Liver (tissue), 9 donors: ENCODE data around the gene IL1RAP. TPM values are rescaled to one million over a fixed set of nuclear protein-coding genes. Genes with fewer than 3 reads are reported as not detected.

Source experiments
- DNase-seq: peaks from one replicate; pipeline ENCODE4 v3.0.0-alpha.2; 2017; ENCODE audit warnings: low spot score
- H3K27ac ChIP-seq, 2 donors: one replicate each; pipeline ENCODE4 v1.7.0; 2013; ENCODE audit warnings: inconsistent platforms in 2 of 2, low read length in 2 of 2, control low read depth in 1 of 2, low read depth in 1 of 2, mild to moderate bottlenecking in 1 of 2
- H3K27me3 ChIP-seq, 4 donors: one replicate each; pipeline versions ENCODE4 v1.6.1 to v1.7.0; 2013; ENCODE audit warnings: low read length in 3 of 4, inconsistent platforms in 1 of 4, mild to moderate bottlenecking in 1 of 4, moderate library complexity in 1 of 4; ENCODE audit not compliant: control insufficient read depth in 4 of 4, insufficient read depth in 4 of 4
- H3K36me3 ChIP-seq, 4 donors: one replicate each; pipeline versions ENCODE4 v1.6.1 to v1.7.0; 2013; ENCODE audit warnings: low read length in 3 of 4, mild to moderate bottlenecking in 3 of 4, low read depth in 1 of 4, moderate library complexity in 1 of 4; ENCODE audit not compliant: control insufficient read depth in 4 of 4, insufficient read depth in 3 of 4
- H3K4me1 ChIP-seq, 4 donors: one replicate each; pipeline versions ENCODE4 v1.6.1 to v1.7.0; 2013; ENCODE audit warnings: low read length in 3 of 4, mild to moderate bottlenecking in 3 of 4, moderate library complexity in 1 of 4; ENCODE audit not compliant: control insufficient read depth in 4 of 4, insufficient read depth in 4 of 4
- H3K4me3 ChIP-seq, 3 donors: one replicate each; pipeline versions ENCODE4 v1.6.1 to v1.7.0; 2013; ENCODE audit warnings: low read length in 3 of 3, control low read depth in 1 of 3, low read depth in 1 of 3, mild to moderate bottlenecking in 1 of 3
- H3K9ac ChIP-seq, 2 donors: one replicate each; pipeline ENCODE4 v1.7.0; 2013; ENCODE audit warnings: low read length in 2 of 2, mild to moderate bottlenecking in 2 of 2, moderate library complexity in 2 of 2, control low read depth in 1 of 2, low read depth in 1 of 2
- H3K9me3 ChIP-seq, 4 donors: one replicate each; pipeline versions ENCODE4 v1.6.1 to v1.7.0; 2013; ENCODE audit warnings: low read length in 3 of 4; ENCODE audit not compliant: control insufficient read depth in 4 of 4
- EGR1 ChIP-seq, 2 donors: IDR thresholded peaks; 2 replicates each; pipeline ENCODE4 v1.6.1; 2016 to 2018; ENCODE audit warnings: antibody characterized with exemption in 2 of 2, low read depth in 2 of 2
- FOXA1 ChIP-seq: IDR thresholded peaks from 2 replicates; pipeline ENCODE4 v1.6.1; 2016; ENCODE audit warnings: antibody characterized with exemption
- FOXA2 ChIP-seq: IDR thresholded peaks from 2 replicates; pipeline ENCODE4 v1.6.1; 2016; ENCODE audit warnings: antibody characterized with exemption
- GABPA ChIP-seq, 2 donors: IDR thresholded peaks in 1 of 2; conservative IDR thresholded peaks in 1 of 2; 2 replicates each; pipeline ENCODE4 v1.6.1; 2016; ENCODE audit warnings: antibody characterized with exemption in 2 of 2, mild to moderate bottlenecking in 1 of 2, moderate library complexity in 1 of 2
- HNF4A ChIP-seq, 2 donors: conservative IDR thresholded peaks; 2 replicates each; pipeline ENCODE4 v1.6.1; 2016; ENCODE audit warnings: antibody characterized with exemption in 2 of 2, mild to moderate bottlenecking in 2 of 2
- HNF4G ChIP-seq: IDR thresholded peaks from 2 replicates; pipeline ENCODE4 v1.6.1; 2016; ENCODE audit warnings: antibody characterized with exemption
- JUND ChIP-seq, 2 donors: IDR thresholded peaks; 2 replicates each; pipeline ENCODE4 v1.6.1; 2016; ENCODE audit warnings: antibody characterized with exemption in 2 of 2
- NR2F2 ChIP-seq: IDR thresholded peaks from 2 replicates; pipeline ENCODE4 v1.6.1; 2016; ENCODE audit warnings: antibody characterized with exemption
- RAD21 ChIP-seq, 2 donors: IDR thresholded peaks; 2 replicates each; pipeline ENCODE4 v1.6.1; 2016; ENCODE audit warnings: antibody characterized with exemption in 2 of 2, mild to moderate bottlenecking in 2 of 2
- RXRA ChIP-seq, 2 donors: IDR thresholded peaks; 2 replicates each; pipeline ENCODE4 v1.6.1; 2017 to 2018; ENCODE audit warnings: antibody characterized with exemption in 2 of 2, mild to moderate bottlenecking in 1 of 2
- SP1 ChIP-seq: IDR thresholded peaks from 2 replicates; pipeline ENCODE4 v1.6.1; 2018; ENCODE audit warnings: antibody characterized with exemption, mild to moderate bottlenecking
- TAF1 ChIP-seq: conservative IDR thresholded peaks from 2 replicates; pipeline ENCODE4 v1.6.1; 2016; ENCODE audit warnings: antibody characterized with exemption, mild to moderate bottlenecking
- YY1 ChIP-seq: IDR thresholded peaks from 2 replicates; pipeline ENCODE4 v1.6.1; 2016; ENCODE audit warnings: antibody characterized with exemption, mild to moderate bottlenecking
- WGBS: extraction: QIAGEN DNeasy Blood & Tissue Kit; methylation state at CpG from one replicate; pipeline ENCODE4 v1.1.7; 2013; 5-methylcytosine and 5-hydroxymethylcytosine counted together
- polyA plus RNA-seq, 2 donors: library from polyadenylated mRNA; stranded (reverse) in 1 of 2; unstranded in 1 of 2; fragments of 200-250 nt in 1 of 2; fragments of >200 nt in 1 of 2; fragmentation: Nextera tagmentation in 1 of 2; extraction: Ambion mirVana in 1 of 2; gene quantifications; one replicate each; pipeline versions ENCODE4 v1.2.1 to v1.2.3, GENCODE V29; 2013 to 2015
- total RNA-seq, 2 donors: library from RNA; depleted of rRNA; stranded (reverse); fragments of >200 nt; gene quantifications; one replicate each; pipeline ENCODE4 v1.2.3, GENCODE V29; 2014
- TF ChIP-seq, protein P1 (sequence below): IDR thresholded peaks from 2 replicates; pipeline ENCODE4 v1.6.1; 2016; ENCODE audit warnings: antibody characterized with exemption
- TF ChIP-seq, protein P2 (sequence below): IDR thresholded peaks from 2 replicates; pipeline ENCODE4 v1.6.1; 2016; ENCODE audit warnings: antibody characterized with exemption, mild to moderate bottlenecking
- TF ChIP-seq, protein P3 (sequence below): fragments of 150-350 bp; IDR thresholded peaks from 2 replicates; pipeline ENCODE4 v1.5.1; 2017; ENCODE audit warnings: improper control_type of control experiment, low read depth, low read length; ENCODE audit not compliant: missing input control
- TF ChIP-seq, protein P4 (sequence below): IDR thresholded peaks from 2 replicates; pipeline ENCODE4 v1.6.1; 2016; ENCODE audit warnings: antibody characterized with exemption
- donor health status: healthy.
- donor health status: healthy.
- donor health status: healthy.
- donor health status: healthy.
- donor health status: healthy.

Gene IL1RAP
- total and polyA plus RNA-seq, 4 donors = 53.7 to 230 (median 71.6) TPM

DNA sequence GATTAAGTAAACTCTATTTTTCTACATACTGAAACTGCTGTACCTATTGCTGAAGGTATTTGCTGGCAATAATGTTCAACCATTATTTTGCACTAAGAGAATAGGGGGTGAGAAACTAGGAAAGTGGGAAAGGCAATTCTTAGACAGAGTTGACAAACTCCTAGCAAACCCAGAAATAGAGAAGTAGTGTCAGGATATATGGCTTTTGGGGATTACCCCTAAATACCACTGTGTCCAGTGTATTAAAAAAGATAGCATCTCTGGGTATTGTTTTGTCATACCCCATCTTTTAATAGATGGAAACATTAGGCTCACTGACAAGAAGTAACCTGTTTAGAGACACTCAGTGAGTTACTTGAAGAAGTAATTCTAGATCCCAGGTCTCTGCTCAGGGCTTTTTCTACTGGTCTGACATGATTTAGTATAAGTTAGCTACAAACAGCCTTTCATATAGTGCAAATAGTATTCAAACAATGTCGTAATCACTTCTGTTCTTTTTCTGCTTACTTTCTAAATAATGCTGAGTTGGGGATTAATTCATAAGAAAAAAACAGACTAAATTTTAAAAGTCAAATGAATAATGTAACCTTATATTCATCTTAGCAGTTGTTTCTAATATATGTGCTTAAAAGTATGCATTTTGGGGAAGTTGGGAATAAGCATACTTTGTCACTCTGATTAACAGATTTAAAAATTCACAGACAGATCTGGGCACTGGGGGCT is 107.2 kb downstream of the IL1RAP start:
- H3K36me3 ChIP-seq = peaks cover 9 to 44% (median 26%) of the 10 kb centered on the region in 4 donors
- H3K9ac ChIP-seq = no peak overlapping the region
- H3K4me1 ChIP-seq = peaks cover 1 to 40% (median 29%) of the 10 kb centered on the region in 4 donors
- no peaks in the 10 kb centered on the region for H3K9me3 ChIP-seq
- no peak overlapping the region for H3K27ac ChIP-seq
- WGBS = 48% methylated on average over 1 of the region's 1 CpG
- no peak for DNase-seq
- no peaks in the 10 kb centered on the region for H3K27me3 ChIP-seq
- no peak overlapping the region for H3K4me3 ChIP-seq
- TF ChIP-seq, protein P1, sequence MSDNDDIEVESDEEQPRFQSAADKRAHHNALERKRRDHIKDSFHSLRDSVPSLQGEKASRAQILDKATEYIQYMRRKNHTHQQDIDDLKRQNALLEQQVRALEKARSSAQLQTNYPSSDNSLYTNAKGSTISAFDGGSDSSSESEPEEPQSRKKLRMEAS = no peak
- no peak for TF ChIP-seq SP1
- TF ChIP-seq, protein P2, sequence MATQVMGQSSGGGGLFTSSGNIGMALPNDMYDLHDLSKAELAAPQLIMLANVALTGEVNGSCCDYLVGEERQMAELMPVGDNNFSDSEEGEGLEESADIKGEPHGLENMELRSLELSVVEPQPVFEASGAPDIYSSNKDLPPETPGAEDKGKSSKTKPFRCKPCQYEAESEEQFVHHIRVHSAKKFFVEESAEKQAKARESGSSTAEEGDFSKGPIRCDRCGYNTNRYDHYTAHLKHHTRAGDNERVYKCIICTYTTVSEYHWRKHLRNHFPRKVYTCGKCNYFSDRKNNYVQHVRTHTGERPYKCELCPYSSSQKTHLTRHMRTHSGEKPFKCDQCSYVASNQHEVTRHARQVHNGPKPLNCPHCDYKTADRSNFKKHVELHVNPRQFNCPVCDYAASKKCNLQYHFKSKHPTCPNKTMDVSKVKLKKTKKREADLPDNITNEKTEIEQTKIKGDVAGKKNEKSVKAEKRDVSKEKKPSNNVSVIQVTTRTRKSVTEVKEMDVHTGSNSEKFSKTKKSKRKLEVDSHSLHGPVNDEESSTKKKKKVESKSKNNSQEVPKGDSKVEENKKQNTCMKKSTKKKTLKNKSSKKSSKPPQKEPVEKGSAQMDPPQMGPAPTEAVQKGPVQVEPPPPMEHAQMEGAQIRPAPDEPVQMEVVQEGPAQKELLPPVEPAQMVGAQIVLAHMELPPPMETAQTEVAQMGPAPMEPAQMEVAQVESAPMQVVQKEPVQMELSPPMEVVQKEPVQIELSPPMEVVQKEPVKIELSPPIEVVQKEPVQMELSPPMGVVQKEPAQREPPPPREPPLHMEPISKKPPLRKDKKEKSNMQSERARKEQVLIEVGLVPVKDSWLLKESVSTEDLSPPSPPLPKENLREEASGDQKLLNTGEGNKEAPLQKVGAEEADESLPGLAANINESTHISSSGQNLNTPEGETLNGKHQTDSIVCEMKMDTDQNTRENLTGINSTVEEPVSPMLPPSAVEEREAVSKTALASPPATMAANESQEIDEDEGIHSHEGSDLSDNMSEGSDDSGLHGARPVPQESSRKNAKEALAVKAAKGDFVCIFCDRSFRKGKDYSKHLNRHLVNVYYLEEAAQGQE = no peak
- no peak for TF ChIP-seq YY1
- TF ChIP-seq, protein P3, sequence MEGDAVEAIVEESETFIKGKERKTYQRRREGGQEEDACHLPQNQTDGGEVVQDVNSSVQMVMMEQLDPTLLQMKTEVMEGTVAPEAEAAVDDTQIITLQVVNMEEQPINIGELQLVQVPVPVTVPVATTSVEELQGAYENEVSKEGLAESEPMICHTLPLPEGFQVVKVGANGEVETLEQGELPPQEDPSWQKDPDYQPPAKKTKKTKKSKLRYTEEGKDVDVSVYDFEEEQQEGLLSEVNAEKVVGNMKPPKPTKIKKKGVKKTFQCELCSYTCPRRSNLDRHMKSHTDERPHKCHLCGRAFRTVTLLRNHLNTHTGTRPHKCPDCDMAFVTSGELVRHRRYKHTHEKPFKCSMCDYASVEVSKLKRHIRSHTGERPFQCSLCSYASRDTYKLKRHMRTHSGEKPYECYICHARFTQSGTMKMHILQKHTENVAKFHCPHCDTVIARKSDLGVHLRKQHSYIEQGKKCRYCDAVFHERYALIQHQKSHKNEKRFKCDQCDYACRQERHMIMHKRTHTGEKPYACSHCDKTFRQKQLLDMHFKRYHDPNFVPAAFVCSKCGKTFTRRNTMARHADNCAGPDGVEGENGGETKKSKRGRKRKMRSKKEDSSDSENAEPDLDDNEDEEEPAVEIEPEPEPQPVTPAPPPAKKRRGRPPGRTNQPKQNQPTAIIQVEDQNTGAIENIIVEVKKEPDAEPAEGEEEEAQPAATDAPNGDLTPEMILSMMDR = no peak
- TF ChIP-seq HNF4G = no peak
- TF ChIP-seq EGR1 (IDR thresholded peaks at IDR 0.05; ENCODE audit: low read depth in 2 of 2) = no peak
- no peak for TF ChIP-seq GABPA (IDR thresholded peaks at IDR 0.05 in 1 of 2, conservative IDR thresholded peaks at IDR 0.05 in 1 of 2)
- no peak for TF ChIP-seq NR2F2
- TF ChIP-seq, protein P4, sequence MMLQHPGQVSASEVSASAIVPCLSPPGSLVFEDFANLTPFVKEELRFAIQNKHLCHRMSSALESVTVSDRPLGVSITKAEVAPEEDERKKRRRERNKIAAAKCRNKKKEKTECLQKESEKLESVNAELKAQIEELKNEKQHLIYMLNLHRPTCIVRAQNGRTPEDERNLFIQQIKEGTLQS = no peak
- TF ChIP-seq HNF4A (conservative IDR thresholded peaks at IDR 0.05) = no peak

DNA sequence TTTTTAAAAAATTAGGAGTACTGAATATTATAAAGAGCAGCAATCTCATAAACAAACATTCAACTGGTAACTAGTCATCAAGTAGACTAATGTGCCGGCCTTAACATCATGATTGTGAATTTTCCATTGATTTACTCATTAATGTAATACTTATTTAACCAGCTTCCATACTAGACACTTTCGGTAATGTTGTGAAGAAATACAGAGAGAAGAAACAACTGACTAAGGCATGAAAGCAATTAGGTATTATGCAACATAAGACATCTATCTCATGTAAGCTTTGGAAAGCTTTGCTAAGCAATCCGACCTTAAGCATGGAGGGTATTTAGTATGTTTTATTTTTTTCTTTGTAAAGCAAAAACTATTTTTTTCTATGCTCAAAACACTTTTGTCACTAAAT is 108.0 kb downstream of the IL1RAP start:
- 52% methylated on average over 3 of the region's 3 CpGs for WGBS
- Histone ChIP-seq H3K4me3 (no peak overlapping the region), H3K9ac (no peak overlapping the region), H3K9me3 (no peaks in the 10 kb centered on the region), H3K27me3 (no peaks in the 10 kb centered on the region), H3K4me1 (peaks cover 1 to 32% (median 24%) of the 10 kb centered on the region in 4 donors), H3K27ac (no peak overlapping the region), H3K36me3 (peaks cover 9 to 44% (median 27%) of the 10 kb centered on the region in 4 donors)
- DNase-seq = no peak
- TF ChIP-seq RXRA (IDR thresholded peaks at IDR 0.05) (no peak), HNF4G (no peak), JUND (IDR thresholded peaks at IDR 0.05) (no peak), FOXA1 (no peak), FOXA2 (no peak), NR2F2 (no peak), HNF4A (conservative IDR thresholded peaks at IDR 0.05) (no peak), RAD21 (IDR thresholded peaks at IDR 0.05) (no peak), TAF1 (no peak), SP1 (no peak), EGR1 (IDR thresholded peaks at IDR 0.05; ENCODE audit: low read depth in 2 of 2) (no peak)
- TF ChIP-seq, protein P1 = no peak
- TF ChIP-seq, protein P4 = no peak
- TF ChIP-seq, protein P3 = no peak
- TF ChIP-seq, protein P2 = no peak
